WTC11 (cell line): Measurements from ENCODE around the gene ZFAND3. TPM values are rescaled to one million over a fixed set of nuclear protein-coding genes. Genes with fewer than 3 reads are reported as not detected.
A peak's percentile ranks its signal among the peaks of the same experiment; 100 is the strongest.

Experiments
- ATAC-seq: fragments of 200-7000 bp; cut with Tn5 transposase; 2 replicates; pipeline ENCODE4 v1.10.0; 2021; ENCODE audit warnings: mild to moderate bottlenecking, moderate library complexity
- CTCF ChIA-PET: fragments of 300-600 bp; sonication (Branson Sonifier 250); formaldehyde crosslinking; loops from one replicate; lab custom pipeline; 2021; ENCODE audit warnings: antibody characterized with exemption; lab: Charles Lee
- POLR2A ChIA-PET: fragments of 350-600 bp; sonication (Branson Sonifier 250); formaldehyde crosslinking; loops from one replicate; lab custom pipeline; 2021; ENCODE audit warnings: antibody characterized with exemption; lab: Charles Lee
- DNase-seq: peaks from one replicate; pipeline ENCODE4 v3.0.0; 2021; ENCODE audit warnings: low spot score
- H3K27ac Mint-ChIP-seq: 2 replicates; pipeline ENCODE4 v1.8.0; 2021; ENCODE audit warnings: mixed read lengths
- H3K27me3 Mint-ChIP-seq: 2 replicates; pipeline ENCODE4 v1.8.0; 2021; ENCODE audit warnings: low read depth, mild to moderate bottlenecking, moderate library complexity, mixed read lengths
- H3K36me3 Mint-ChIP-seq: 2 replicates; pipeline ENCODE4 v1.8.0; 2021; ENCODE audit warnings: mixed read lengths
- H3K4me1 Mint-ChIP-seq: 2 replicates; pipeline ENCODE4 v1.8.0; 2022; ENCODE audit warnings: mixed read lengths
- H3K4me3 Mint-ChIP-seq: 2 replicates; pipeline ENCODE4 v1.8.0; 2021; ENCODE audit warnings: mild to moderate bottlenecking, moderate library complexity, mixed read lengths
- H3K9me3 Mint-ChIP-seq: 2 replicates; pipeline ENCODE4 v1.8.0; 2021; ENCODE audit warnings: mixed read lengths
- AFF4 ChIP-seq: sonication (generic); formaldehyde crosslinking; IDR thresholded peaks from 2 replicates; pipeline ENCODE4 v1.8.1; 2023; ENCODE audit warnings: mild to moderate bottlenecking, missing genetic modification reagents, borderline replicate concordance
- CTCF ChIP-seq: fragments of 200-600 bp; IDR thresholded peaks from 2 replicates; pipeline ENCODE4 v1.8.0; 2022; ENCODE audit warnings: antibody characterized with exemption
- FOXP4 ChIP-seq: sonication (generic); formaldehyde crosslinking; IDR thresholded peaks from 2 replicates; pipeline ENCODE4 v1.8.0; 2022; ENCODE audit warnings: mild to moderate bottlenecking, missing genetic modification reagents
- JUN ChIP-seq: sonication (generic); formaldehyde crosslinking; IDR thresholded peaks from 2 replicates; pipeline ENCODE4 v1.8.0; 2023; ENCODE audit warnings: mild to moderate bottlenecking, missing genetic modification reagents
- NFE2L1 ChIP-seq: sonication (generic); formaldehyde crosslinking; IDR thresholded peaks from 2 replicates; pipeline ENCODE4 v1.8.1; 2023; ENCODE audit warnings: missing genetic modification reagents
- TEAD1 ChIP-seq: sonication (generic); formaldehyde crosslinking; IDR thresholded peaks from 2 replicates; pipeline ENCODE4 v1.8.0; 2022; ENCODE audit warnings: mild to moderate bottlenecking, missing genetic modification reagents
- ZBTB43 ChIP-seq: sonication (generic); formaldehyde crosslinking; IDR thresholded peaks from 2 replicates; pipeline ENCODE4 v1.8.1; 2023; ENCODE audit warnings: mild to moderate bottlenecking, missing genetic modification reagents
- ZNF121 ChIP-seq: sonication (generic); formaldehyde crosslinking; IDR thresholded peaks from 2 replicates; pipeline ENCODE4 v1.8.0; 2023; ENCODE audit warnings: missing genetic modification reagents
- ZNF425 ChIP-seq: fragments of 250-450 bp; sonication (Bioruptor Pico); conservative IDR thresholded peaks from 2 replicates; pipeline ENCODE4 v1.9.0; 2021; ENCODE audit warnings: mild to moderate bottlenecking
- total RNA-seq: library from RNA; stranded (reverse); gene quantifications from 3 replicates; pipeline ENCODE4 v1.2.3, GENCODE V29; 2021
- TF ChIP-seq, protein P1 (sequence below): sonication (generic); formaldehyde crosslinking; IDR thresholded peaks from 2 replicates; pipeline ENCODE4 v1.8.0; 2022; ENCODE audit warnings: mild to moderate bottlenecking, missing genetic modification reagents
- TF ChIP-seq, protein P2 (sequence below): fragments of 250-450 bp; sonication (Bioruptor Pico); IDR thresholded peaks from 2 replicates; pipeline ENCODE4 v1.8.0; 2021; ENCODE audit warnings: mild to moderate bottlenecking
- TF ChIP-seq, protein P3 (sequence below): sonication (generic); formaldehyde crosslinking; IDR thresholded peaks from 2 replicates; pipeline ENCODE4 v1.8.1; 2022; ENCODE audit warnings: low read depth, mild to moderate bottlenecking, moderate library complexity, missing genetic modification reagents, borderline replicate concordance
- TF ChIP-seq, protein P4 (sequence below): fragments of 250-450 bp; sonication (Bioruptor Pico); IDR thresholded peaks from 2 replicates; pipeline ENCODE4 v2.1.2; 2022; ENCODE audit warnings: mild to moderate bottlenecking, moderate library complexity

Gene ZFAND3
- total RNA-seq, 1 experiment from 2014 or later, result 50.3 TPM

DNA sequence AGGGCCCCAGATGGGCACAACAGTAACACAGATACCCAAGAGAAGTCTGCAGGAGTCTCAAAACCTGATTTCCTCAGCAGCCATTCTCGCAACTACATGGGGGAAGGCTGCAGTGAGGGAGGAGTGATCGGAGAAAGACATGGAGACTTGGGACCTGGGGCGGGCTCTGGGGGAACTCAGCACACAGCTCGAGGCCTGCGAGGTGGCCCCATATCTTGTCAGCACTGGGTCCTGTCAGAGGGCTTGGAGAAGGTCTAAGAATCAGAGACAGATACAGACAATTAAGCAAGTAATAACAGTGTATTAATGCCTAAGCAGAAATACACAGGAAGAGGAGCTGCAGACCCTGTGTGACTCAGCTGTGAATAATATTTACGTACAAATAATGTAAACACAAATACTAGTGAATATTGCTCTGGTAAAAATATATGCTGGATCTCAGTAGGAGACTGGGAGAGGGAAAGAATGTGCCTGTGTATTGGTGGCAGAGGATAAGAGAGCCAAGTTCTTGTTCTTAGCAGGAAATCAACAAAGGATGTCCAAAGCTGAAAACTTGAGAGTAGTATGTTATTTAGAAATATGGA is 336.2 kb downstream of the ZFAND3 start:
- POLR2A ChIA-PET, result no interaction called here
- H3K4me1 Mint-ChIP-seq, result peaks cover 5% of the 10 kb centered on the region
- TF ChIP-seq, protein P1, sequence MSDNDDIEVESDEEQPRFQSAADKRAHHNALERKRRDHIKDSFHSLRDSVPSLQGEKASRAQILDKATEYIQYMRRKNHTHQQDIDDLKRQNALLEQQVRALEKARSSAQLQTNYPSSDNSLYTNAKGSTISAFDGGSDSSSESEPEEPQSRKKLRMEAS, result no peak
- H3K36me3 Mint-ChIP-seq, result no peaks in the 10 kb centered on the region
- ATAC-seq (no peak), DNase-seq (no peak)
- CTCF ChIA-PET, result interaction anchor here (0.7 to 1.7 kb wide), 2 partner anchors 13 to 32 kb away, joined by 3 to 6 read pairs; no protein-coding TSS in a partner anchor
- peak overlapping the region; percentile 15; the same call in 1 of the 2 replicates for H3K27ac Mint-ChIP-seq
- no peak overlapping the region for H3K4me3 Mint-ChIP-seq
- no peaks in the 10 kb centered on the region for H3K27me3 Mint-ChIP-seq
- H3K9me3 Mint-ChIP-seq, result no peaks in the 10 kb centered on the region

GRCh38 chr6:38156818-38157565 is 337.5 kb downstream of the ZFAND3 start:
- peaks cover 5% of the 10 kb centered on the region for H3K4me1 Mint-ChIP-seq
- no peaks in the 10 kb centered on the region for H3K27me3 Mint-ChIP-seq
- H3K27ac Mint-ChIP-seq, result no peak overlapping the region
- no peaks in the 10 kb centered on the region for H3K36me3 Mint-ChIP-seq
- H3K4me3 Mint-ChIP-seq, result no peak overlapping the region
- H3K9me3 Mint-ChIP-seq, result no peaks in the 10 kb centered on the region
- ChIA-PET POLR2A (no interaction called here), CTCF (interaction anchor here (0.6 to 1.7 kb wide), 3 partner anchors 12 to 162 kb away, joined by 3 to 6 read pairs (median 3); no protein-coding TSS in a partner anchor)
- DNase-seq, result no peak
- no peak for ATAC-seq
- TF ChIP-seq, protein P1, result no peak
- TF ChIP-seq NFE2L1 (CRISPR knock-in tag), result no peak
- no peak for TF ChIP-seq CTCF
- TF ChIP-seq TEAD1 (CRISPR knock-in tag), result no peak
- TF ChIP-seq, protein P2, sequence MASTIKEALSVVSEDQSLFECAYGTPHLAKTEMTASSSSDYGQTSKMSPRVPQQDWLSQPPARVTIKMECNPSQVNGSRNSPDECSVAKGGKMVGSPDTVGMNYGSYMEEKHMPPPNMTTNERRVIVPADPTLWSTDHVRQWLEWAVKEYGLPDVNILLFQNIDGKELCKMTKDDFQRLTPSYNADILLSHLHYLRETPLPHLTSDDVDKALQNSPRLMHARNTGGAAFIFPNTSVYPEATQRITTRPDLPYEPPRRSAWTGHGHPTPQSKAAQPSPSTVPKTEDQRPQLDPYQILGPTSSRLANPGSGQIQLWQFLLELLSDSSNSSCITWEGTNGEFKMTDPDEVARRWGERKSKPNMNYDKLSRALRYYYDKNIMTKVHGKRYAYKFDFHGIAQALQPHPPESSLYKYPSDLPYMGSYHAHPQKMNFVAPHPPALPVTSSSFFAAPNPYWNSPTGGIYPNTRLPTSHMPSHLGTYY, result no peak
- no peak for TF ChIP-seq ZNF121
- TF ChIP-seq JUN, result no peak
- no peak for TF ChIP-seq ZNF425 (CRISPR knock-in tag)
- TF ChIP-seq, protein P3, sequence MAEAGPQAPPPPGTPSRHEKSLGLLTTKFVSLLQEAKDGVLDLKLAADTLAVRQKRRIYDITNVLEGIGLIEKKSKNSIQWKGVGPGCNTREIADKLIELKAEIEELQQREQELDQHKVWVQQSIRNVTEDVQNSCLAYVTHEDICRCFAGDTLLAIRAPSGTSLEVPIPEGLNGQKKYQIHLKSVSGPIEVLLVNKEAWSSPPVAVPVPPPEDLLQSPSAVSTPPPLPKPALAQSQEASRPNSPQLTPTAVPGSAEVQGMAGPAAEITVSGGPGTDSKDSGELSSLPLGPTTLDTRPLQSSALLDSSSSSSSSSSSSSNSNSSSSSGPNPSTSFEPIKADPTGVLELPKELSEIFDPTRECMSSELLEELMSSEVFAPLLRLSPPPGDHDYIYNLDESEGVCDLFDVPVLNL (CRISPR knock-in tag), result no peak
- TF ChIP-seq, protein P4, sequence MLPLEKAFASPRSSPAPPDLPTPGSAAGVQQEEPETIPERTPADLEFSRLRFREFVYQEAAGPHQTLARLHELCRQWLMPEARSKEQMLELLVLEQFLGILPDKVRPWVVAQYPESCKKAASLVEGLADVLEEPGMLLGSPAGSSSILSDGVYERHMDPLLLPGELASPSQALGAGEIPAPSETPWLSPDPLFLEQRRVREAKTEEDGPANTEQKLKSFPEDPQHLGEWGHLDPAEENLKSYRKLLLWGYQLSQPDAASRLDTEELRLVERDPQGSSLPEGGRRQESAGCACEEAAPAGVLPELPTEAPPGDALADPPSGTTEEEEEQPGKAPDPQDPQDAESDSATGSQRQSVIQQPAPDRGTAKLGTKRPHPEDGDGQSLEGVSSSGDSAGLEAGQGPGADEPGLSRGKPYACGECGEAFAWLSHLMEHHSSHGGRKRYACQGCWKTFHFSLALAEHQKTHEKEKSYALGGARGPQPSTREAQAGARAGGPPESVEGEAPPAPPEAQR (CRISPR knock-in tag), result no peak
- no peak for TF ChIP-seq AFF4 (CRISPR knock-in tag)
- TF ChIP-seq FOXP4 (CRISPR knock-in tag), result no peak
- TF ChIP-seq ZBTB43, result no peak
